Activated CD8-positive, alpha-beta memory T cell treated with anti-CD3 and anti-CD28 coated beads, Interleukin-2, amount 50 U/mL, for 24 hours (primary cell): ENCODE measurements around the gene PCDHB12.
"Not testable (repeated sequence)": the region's sequence is repeated elsewhere in the genome, so short reads cannot be mapped to it uniquely, and the experiment has no call there.

ENCODE experiments used
- DNase-seq: peaks from one replicate; pipeline ENCODE4 v3.0.0-alpha.2; 2020; ENCODE audit errors: extremely low read depth

The PCDHB12 gene

DNA sequence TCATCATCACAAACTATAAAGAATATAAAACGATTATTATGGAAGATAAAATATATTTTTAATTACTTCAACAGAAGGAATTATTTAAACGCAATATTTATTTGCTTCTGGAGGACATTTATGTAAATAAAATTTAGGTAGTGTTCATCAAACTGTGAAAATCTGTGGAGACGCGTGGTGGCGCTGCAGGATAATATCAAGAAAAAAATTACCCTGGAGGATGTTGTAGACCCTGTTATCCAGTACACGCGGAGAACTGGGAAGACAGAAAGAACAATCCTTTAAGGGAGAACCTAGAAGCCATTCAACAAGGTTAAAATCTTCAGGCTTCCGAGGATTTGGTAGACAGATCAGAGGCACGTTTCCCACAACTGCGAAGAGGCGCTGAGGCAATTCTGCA is at the start of gene PCDHB12:
Gene PCDHB12, plus strand, starts transcription at position 242 of the 400 bp plus-strand sequence. CDS start 189 bp downstream, outside the sequence.
- no peak for DNase-seq

- no peak for DNase-seq
These were observed 35.9 kb upstream of the PCDHB12 start, which contains the start of gene PCDHB7 for GRCh38 chr5:141172381-141173204. Gene PCDHB7 (plus strand): TSS chr5:141172644. CDS start chr5:141172836, 192 bp downstream.

DNA sequence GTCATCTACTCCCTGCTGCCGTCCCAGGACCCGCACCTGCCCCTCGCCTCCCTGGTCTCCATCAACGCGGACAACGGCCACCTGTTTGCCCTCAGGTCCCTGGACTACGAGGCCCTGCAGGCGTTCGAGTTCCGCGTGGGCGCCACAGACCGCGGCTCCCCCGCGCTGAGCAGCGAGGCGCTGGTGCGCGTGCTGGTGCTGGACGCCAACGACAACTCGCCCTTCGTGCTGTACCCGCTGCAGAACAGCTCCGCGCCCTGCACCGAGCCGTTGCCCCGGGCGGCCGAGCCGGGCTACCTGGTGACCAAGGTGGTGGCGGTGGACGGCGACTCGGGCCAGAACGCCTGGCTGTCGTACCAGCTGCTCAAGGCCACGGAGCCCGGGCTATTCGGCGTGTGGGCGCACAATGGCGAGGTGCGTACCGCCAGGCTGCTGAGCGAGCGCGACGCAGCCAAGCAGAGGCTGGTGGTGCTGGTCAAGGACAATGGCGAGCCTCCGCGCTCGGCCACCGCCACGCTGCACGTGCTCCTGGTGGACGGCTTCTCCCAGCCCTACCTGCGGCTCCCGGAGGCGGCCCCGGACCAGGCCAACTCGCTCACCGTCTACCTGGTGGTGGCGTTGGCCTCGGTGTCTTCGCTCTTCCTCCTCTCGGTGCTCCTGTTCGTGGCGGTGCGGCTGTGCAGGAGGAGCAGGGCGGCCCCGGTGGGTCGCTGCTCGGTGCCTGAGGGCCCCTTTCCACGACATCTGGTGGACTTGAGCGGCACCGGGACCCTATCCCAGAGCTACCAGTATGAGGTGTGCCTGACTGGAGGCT is 34.0 kb upstream of the PCDHB12 start:
- not testable (repeated sequence) for DNase-seq

DNA sequence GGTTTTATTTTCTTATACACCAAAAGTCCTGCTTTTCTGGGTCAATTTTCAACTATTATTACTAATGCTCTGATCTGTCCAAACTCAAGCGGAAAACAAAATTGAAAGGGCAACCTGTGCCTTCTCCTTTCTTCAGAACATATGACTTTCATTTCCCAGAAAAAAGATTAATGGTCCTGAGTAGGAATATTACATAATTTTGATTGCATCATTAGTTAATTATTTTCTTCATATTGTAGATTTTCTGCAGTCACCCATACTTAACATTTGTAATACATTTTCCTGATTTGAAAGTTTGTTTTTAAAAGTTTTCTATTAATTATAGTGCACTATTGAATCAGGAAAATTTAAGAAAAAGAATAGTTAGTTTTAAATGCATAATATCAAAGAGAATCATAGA is 32.6 kb upstream of the PCDHB12 start:
- no peak for DNase-seq

GRCh38 chr5:141177577-141178191 is 30.8 kb upstream of the PCDHB12 start, which contains the start of gene PCDHB8:
Gene PCDHB8 (plus strand): TSS chr5:141177790. CDS start chr5:141178035, 245 bp downstream.
- DNase-seq: not testable (repeated sequence)

DNA sequence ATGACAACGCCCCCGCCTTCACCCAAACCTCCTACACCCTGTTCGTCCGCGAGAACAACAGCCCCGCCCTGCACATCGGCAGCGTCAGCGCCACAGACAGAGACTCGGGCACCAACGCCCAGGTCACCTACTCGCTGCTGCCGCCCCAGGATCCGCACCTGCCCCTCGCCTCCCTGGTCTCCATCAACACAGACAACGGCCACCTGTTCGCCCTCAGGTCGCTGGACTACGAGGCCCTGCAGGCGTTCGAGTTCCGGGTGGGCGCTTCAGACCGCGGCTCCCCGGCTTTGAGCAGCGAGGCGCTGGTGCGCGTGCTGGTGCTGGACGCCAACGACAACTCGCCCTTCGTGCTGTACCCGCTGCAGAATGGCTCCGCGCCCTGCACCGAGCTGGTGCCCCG is 29.1 kb upstream of the PCDHB12 start:
- DNase-seq: not testable (repeated sequence)

- not testable (repeated sequence) for DNase-seq
These were observed 28.6 kb upstream of the PCDHB12 start for GRCh38 chr5:141179876-141180275.

- DNase-seq: no peak
These were observed 28.2 kb upstream of the PCDHB12 start for GRCh38 chr5:141180313-141180712.

GRCh38 chr5:141182248-141182647 is 26.3 kb upstream of the PCDHB12 start, which contains the start of gene PCDHB16:
Gene PCDHB16 (plus strand): TSS chr5:141182387. CDS start chr5:141182560, 173 bp downstream.
- DNase-seq: no peak

DNA sequence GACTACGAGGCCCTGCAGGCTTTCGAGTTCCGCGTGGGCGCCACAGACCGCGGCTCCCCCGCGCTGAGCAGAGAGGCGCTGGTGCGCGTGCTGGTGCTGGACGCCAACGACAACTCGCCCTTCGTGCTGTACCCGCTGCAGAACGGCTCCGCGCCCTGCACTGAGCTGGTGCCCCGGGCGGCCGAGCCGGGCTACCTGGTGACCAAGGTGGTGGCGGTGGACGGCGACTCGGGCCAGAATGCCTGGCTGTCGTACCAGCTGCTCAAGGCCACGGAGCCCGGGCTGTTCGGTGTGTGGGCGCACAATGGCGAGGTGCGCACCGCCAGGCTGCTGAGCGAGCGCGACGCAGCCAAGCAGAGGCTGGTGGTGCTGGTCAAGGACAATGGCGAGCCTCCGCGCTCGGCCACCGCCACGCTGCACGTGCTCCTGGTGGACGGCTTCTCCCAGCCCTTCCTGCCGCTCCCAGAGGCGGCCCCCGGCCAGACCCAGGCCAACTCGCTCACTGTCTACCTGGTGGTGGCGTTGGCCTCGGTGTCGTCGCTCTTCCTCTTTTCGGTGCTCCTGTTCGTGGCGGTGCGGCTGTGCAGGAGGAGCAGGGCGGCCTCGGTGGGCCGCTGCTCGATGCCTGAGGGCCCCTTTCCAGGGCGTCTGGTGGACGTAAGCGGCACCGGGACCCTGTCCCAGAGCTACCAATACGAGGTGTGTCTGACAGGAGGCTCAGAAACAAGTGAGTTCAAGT is 24.2 kb upstream of the PCDHB12 start:
- not testable (repeated sequence) for DNase-seq

GRCh38 chr5:141186897-141187512 is 21.5 kb upstream of the PCDHB12 start, which contains the start of gene PCDHB9:
Gene PCDHB9 (plus strand): TSS chr5:141187161. CDS start chr5:141187319, 158 bp downstream.
- DNase-seq: no peak

DNA sequence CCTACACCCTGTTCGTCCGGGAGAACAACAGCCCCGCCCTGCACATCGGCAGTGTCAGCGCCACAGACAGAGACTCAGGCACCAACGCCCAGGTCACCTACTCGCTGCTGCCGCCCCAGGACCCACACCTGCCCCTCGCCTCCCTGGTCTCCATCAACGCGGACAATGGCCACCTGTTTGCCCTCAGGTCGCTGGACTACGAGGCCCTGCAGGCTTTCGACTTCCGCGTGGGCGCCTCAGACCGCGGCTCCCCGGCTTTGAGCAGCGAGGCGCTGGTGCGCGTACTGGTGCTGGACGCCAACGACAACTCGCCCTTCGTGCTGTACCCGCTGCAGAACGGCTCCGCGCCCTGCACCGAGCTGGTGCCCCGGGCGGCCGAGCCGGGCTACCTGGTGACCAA is 19.8 kb upstream of the PCDHB12 start:
- DNase-seq: not testable (repeated sequence)

DNA sequence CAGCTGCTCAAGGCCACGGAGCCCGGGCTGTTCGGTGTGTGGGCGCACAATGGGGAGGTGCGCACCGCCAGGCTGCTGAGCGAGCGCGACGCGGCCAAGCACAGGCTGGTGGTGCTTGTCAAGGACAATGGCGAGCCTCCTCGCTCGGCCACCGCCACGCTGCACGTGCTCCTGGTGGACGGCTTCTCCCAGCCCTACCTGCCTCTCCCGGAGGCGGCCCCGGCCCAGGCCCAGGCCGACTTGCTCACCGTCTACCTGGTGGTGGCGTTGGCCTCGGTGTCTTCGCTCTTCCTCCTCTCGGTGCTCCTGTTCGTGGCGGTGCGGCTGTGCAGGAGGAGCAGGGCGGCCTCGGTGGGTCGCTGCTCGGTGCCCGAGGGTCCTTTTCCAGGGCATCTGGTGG is 19.4 kb upstream of the PCDHB12 start:
- not testable (repeated sequence) for DNase-seq

DNA sequence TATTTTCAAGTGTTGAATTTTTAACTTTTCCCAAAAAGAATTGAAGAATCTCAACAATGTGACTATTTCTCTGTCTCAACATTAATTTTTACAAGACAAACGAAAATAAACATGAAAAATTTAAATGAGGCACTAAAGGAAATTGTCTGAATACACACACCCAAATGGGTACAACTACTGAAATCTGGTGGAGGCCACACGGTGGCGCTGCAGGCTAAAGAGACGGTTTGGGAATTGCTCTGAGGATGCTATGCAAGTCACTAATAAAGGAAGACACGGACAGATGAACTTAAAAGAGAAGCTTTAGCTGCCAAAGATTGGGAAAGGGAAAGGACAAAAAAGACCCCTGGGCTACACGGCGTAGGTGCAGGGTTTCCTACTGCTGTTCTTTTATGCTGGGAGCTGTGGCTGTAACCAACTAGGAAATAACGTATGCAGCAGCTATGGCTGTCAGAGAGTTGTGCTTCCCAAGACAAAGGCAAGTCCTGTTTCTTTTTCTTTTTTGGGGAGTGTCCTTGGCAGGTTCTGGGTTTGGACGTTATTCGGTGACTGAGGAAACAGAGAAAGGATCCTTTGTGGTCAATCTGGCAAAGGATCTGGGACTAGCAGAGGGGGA is 16.3 kb upstream of the PCDHB12 start, which contains the start of gene PCDHB10:
Gene PCDHB10, plus strand, starts transcription at position 244 of the 616 bp plus-strand sequence. Its CDS starts 200 bp downstream, at position 444.
- DNase-seq: no peak

- DNase-seq: not testable (repeated sequence)
These were observed 14.2 kb upstream of the PCDHB12 start for GRCh38 chr5:141194332-141194731.

DNA sequence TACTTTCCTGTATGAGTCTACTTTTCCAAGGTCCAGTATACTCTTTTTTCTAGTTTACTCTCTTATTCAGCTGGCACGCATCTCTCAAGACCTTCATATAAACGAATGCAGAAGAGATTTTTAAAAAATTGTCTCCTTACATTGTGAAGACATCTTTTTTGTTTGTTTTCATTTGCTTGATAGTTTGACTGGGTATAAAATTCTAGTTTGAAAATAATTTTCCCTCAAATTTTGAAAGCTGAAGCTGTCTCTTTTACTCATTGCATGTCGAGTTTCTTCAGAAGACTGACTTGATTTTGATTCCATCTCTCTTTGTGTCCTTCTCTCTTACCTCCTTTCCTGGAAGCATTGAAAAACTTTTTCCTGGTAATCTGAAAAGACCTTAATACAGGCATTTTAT is 12.2 kb upstream of the PCDHB12 start:
- DNase-seq: no peak

GRCh38 chr5:141199359-141200235 is 8.9 kb upstream of the PCDHB12 start, which contains the start of gene PCDHB11:
Gene PCDHB11 (plus strand): TSS chr5:141199627. CDS start chr5:141199775, 148 bp downstream.
- no peak for DNase-seq

GRCh38 chr5:141201126-141201525 is 7.4 kb upstream of the PCDHB12 start:
- not testable (repeated sequence) for DNase-seq

DNA sequence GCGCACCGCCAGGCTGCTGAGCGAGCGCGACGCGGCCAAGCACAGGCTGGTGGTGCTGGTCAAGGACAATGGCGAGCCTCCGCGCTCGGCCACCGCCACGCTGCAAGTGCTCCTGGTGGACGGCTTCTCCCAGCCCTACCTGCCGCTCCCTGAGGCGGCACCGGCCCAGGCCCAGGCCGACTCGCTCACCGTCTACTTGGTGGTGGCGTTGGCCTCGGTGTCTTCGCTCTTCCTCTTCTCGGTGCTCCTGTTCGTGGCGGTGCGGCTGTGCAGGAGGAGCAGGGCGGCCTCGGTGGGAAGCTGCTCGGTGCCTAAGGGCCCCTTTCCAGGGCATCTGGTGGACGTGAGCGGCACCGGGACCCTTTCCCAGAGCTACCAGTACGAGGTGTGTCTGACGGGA is 6.9 kb upstream of the PCDHB12 start:
- DNase-seq: not testable (repeated sequence)
